Uterus (tissue), 2 donors: Measurements from ENCODE around the gene ANKRD44.

Experiments
- CTCF ChIP-seq, 4 experiments: fragments of 200-600 bp in 2 of 4; fragments of 450-650 bp in 2 of 4; sonication (generic) in 2 of 4; IDR thresholded peaks; one replicate each; pipeline ENCODE4 v1.5.1; 2016 to 2019; ENCODE audit warnings: antibody characterized with exemption in 4 of 4, mild to moderate bottlenecking in 2 of 4, moderate library complexity in 1 of 4
- POLR2A ChIP-seq, 2 donors: fragments of 450-650 bp; IDR thresholded peaks; one replicate each; pipeline ENCODE4 v1.6.1; 2016; ENCODE audit warnings: antibody characterized with exemption in 2 of 2, mild to moderate bottlenecking in 1 of 2, moderate library complexity in 1 of 2

- TF ChIP-seq CTCF (IDR thresholded peaks at IDR 0.05) (no peak), POLR2A (IDR thresholded peaks at IDR 0.05) (no peak)
These were observed 275.6 kb downstream of the ANKRD44 start for GRCh38 chr2:197035002-197035401.
